CD8-positive, alpha-beta memory T cell (primary cell): Measurements from ENCODE around the gene SORD. TPM values are rescaled to one million over a fixed set of nuclear protein-coding genes. Genes with fewer than 3 reads are reported as not detected.
A peak's percentile ranks its signal among the peaks of the same experiment; 100 is the strongest.
"Not testable (repeated sequence)": the region's sequence is repeated elsewhere in the genome, so short reads cannot be mapped to it uniquely, and the experiment has no call there.

Experiments used
- CTCF ChIA-PET: fragments of 350-600 bp; sonication (Branson Sonifier 250); formaldehyde crosslinking; loops from one replicate; lab custom pipeline; 2021; ENCODE audit warnings: antibody characterized with exemption; lab: Charles Lee
- POLR2A ChIA-PET: fragments of 350-600 bp; sonication (Branson Sonifier 250); formaldehyde crosslinking; loops from one replicate; lab custom pipeline; 2021; ENCODE audit warnings: antibody characterized with exemption; lab: Charles Lee
- DNase-seq, 5 donors: peaks; one replicate each; pipeline versions ENCODE4 v3.0.0 to v3.0.0-alpha.2; 2020 to 2022; ENCODE audit warnings: mixed read lengths in 1 of 5
- H3K27ac ChIP-seq: one replicate; pipeline ENCODE4 v1.7.0; 2013; ENCODE audit warnings: low read depth, mild to moderate bottlenecking, low read length, moderate library complexity
- H3K27me3 ChIP-seq: 2 replicates; pipeline ENCODE4 v1.7.0; 2013; ENCODE audit warnings: low read length, mild to moderate bottlenecking; ENCODE audit not compliant: insufficient read depth, poor library complexity, severe bottlenecking
- H3K36me3 ChIP-seq: 2 replicates; pipeline ENCODE4 v1.7.0; 2013; ENCODE audit warnings: mild to moderate bottlenecking, low read length, moderate library complexity; ENCODE audit not compliant: insufficient read depth
- H3K4me1 ChIP-seq: 2 replicates; pipeline ENCODE4 v1.7.0; 2013; ENCODE audit warnings: mild to moderate bottlenecking, low read length, moderate library complexity; ENCODE audit not compliant: insufficient read depth
- H3K4me3 ChIP-seq: 2 replicates; pipeline ENCODE4 v1.7.0; 2013; ENCODE audit warnings: mild to moderate bottlenecking, low read length
- H3K9me3 ChIP-seq: 2 replicates; pipeline ENCODE4 v1.7.0; 2013; ENCODE audit warnings: mild to moderate bottlenecking, low read length
- H3K27ac Mint-ChIP-seq, 8 donors: one replicate each; pipeline ENCODE4 v1.8.0; 2020 to 2021; ENCODE audit warnings: mixed read lengths in 8 of 8, mild to moderate bottlenecking in 6 of 8, inconsistent platforms in 3 of 8, moderate library complexity in 3 of 8
- H3K27me3 Mint-ChIP-seq, 2 donors: one replicate each; pipeline ENCODE4 v1.8.0; 2020 to 2021; ENCODE audit warnings: mixed read lengths in 2 of 2, mild to moderate bottlenecking in 1 of 2, moderate library complexity in 1 of 2
- H3K36me3 Mint-ChIP-seq, 3 donors: one replicate each; pipeline ENCODE4 v1.8.0; 2020 to 2021; ENCODE audit warnings: mixed read lengths in 3 of 3, inconsistent platforms in 1 of 3, mild to moderate bottlenecking in 1 of 3
- H3K4me1 Mint-ChIP-seq, 3 donors: one replicate each; pipeline ENCODE4 v1.8.0; 2020 to 2021; ENCODE audit warnings: mixed read lengths in 3 of 3, inconsistent platforms in 1 of 3, mild to moderate bottlenecking in 1 of 3
- H3K4me3 Mint-ChIP-seq, 7 donors: one replicate each; pipeline ENCODE4 v1.8.0; 2020 to 2021; ENCODE audit warnings: mixed read lengths in 7 of 7, mild to moderate bottlenecking in 6 of 7, moderate library complexity in 4 of 7, inconsistent platforms in 2 of 7
- H3K9me3 Mint-ChIP-seq, 5 donors: one replicate each; pipeline ENCODE4 v1.8.0; 2020 to 2022; ENCODE audit warnings: mixed read lengths in 5 of 5, mild to moderate bottlenecking in 3 of 5, moderate library complexity in 2 of 5, inconsistent platforms in 1 of 5
- polyA plus RNA-seq: library from polyadenylated mRNA; unstranded; fragments of 300-500 nt; fragmentation: Illumina TruSeq; gene quantifications from one replicate; pipeline ENCODE4 v1.2.3, GENCODE V29; 2021
- total RNA-seq, 2 experiments: library from RNA; stranded (reverse); gene quantifications; one replicate each; pipeline ENCODE4 v1.2.3, GENCODE V29; 2021

The SORD gene
- total and polyA plus RNA-seq, 3 experiments from 2014 or later, result 7.8 to 23.1 (median 23.0) TPM

DNA sequence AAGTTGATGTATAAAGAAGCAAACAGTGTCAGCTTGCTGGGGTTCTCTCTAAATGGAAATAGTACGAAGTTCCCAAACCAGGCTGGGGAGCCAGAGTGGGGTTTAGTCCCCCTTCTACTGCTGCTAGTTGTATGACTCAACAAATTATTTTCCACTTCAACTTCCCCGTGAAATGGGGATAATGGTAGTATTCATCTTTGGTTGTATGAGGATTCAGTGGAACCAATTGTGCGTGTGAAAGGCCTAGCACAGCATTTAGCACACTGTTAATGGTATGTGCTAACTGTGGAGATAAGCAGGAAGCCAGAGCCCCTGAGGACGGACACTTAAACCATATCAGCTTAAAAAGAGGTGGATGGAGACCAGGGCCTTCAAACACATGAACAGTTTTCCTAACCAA lies 4.2 kb downstream of the SORD start:
- Histone ChIP-seq H3K27ac (no peak overlapping the region), H3K27me3 (no peaks in the 10 kb centered on the region), H3K36me3 (no peaks in the 10 kb centered on the region), H3K4me3 (no peak overlapping the region), H3K4me1 (peaks cover 14% of the 10 kb centered on the region), H3K9me3 (no peaks in the 10 kb centered on the region)
- Mint-ChIP-seq H3K27me3 (no peaks in the 10 kb centered on the region), H3K36me3 (peaks cover 3 to 6% (median 4%) of the 10 kb centered on the region in 3 donors), H3K4me3 (peak overlapping the region in 1 of 7 donors; percentile 16), H3K4me1 (peaks cover 10 to 20% (median 15%) of the 10 kb centered on the region in 3 donors), H3K9me3 (no peaks in the 10 kb centered on the region), H3K27ac (no peak overlapping the region)
- no peak for DNase-seq
- CTCF ChIA-PET, result interaction anchor here (1.1 kb wide), 1 partner anchor 448 kb away, joined by 3 read pairs; no protein-coding TSS in a partner anchor
- POLR2A ChIA-PET, result no interaction called here

GRCh38 chr15:45030743-45031142 lies 7.7 kb downstream of the SORD start:
- Mint-ChIP-seq H3K27me3 (no peaks in the 10 kb centered on the region), H3K4me1 (peaks cover 2 to 5% (median 3%) of the 10 kb centered on the region in 3 donors), H3K27ac (no peak overlapping the region), H3K36me3 (peaks cover 3 to 6% (median 6%) of the 10 kb centered on the region in 3 donors), H3K9me3 (no peaks in the 10 kb centered on the region), H3K4me3 (no peak overlapping the region)
- Histone ChIP-seq H3K4me3 (no peak overlapping the region), H3K4me1 (no peaks in the 10 kb centered on the region), H3K27me3 (no peaks in the 10 kb centered on the region), H3K27ac (no peak overlapping the region), H3K9me3 (no peaks in the 10 kb centered on the region), H3K36me3 (no peaks in the 10 kb centered on the region)
- POLR2A ChIA-PET, result interaction anchor here (0.6 kb wide), 1 partner anchor 62 kb away, joined by 4 read pairs; no protein-coding TSS in a partner anchor
- no peak for DNase-seq
- CTCF ChIA-PET, result no interaction called here

DNA sequence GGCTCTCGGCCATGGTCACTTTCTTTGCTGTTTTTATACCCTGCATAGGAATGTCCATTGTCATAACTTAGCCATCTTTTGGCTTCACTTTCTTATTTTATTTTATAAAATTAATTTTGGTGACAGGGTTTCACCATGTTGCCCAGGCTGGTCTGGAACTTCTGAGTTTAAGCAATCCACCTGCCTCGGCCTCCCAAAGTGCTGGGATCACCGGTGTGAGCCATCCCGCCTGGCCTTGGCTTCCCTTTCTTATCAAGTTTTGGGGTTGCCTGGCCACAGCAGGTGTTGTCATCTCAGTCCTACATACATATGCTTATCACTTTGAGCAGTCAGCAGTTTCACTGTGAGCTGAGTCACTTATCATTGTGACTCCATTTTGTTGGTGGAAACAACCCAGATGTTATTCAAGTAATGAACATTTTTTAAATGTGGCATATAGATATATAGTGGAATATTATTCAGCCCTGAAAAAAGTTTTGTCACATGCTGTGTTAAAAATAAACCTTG lies 8.6 kb downstream of the SORD start:
- POLR2A ChIA-PET, H3K4me3 ChIP-seq, CTCF ChIA-PET, H3K27ac Mint-ChIP-seq, H3K9me3 ChIP-seq, H3K27me3 ChIP-seq, H3K4me1 Mint-ChIP-seq, H3K27me3 Mint-ChIP-seq, H3K9me3 Mint-ChIP-seq, H3K36me3 Mint-ChIP-seq, DNase-seq, H3K4me1 ChIP-seq, H3K4me3 Mint-ChIP-seq, H3K36me3 ChIP-seq, H3K27ac ChIP-seq: not testable (repeated sequence)

- peaks cover 14 to 18% (median 17%) of the 10 kb centered on the region in 3 donors for H3K4me1 Mint-ChIP-seq
- not testable (repeated sequence) for H3K27me3 ChIP-seq
Measured at GRCh38 chr15:45032501-45032900, 9.5 kb downstream of the SORD start.

GRCh38 chr15:45034087-45034486 lies 11.1 kb downstream of the SORD start:
- CTCF ChIA-PET, H3K9me3 Mint-ChIP-seq, H3K27ac Mint-ChIP-seq, H3K36me3 Mint-ChIP-seq, H3K27ac ChIP-seq, H3K36me3 ChIP-seq, POLR2A ChIA-PET, H3K27me3 ChIP-seq, H3K9me3 ChIP-seq, H3K4me3 ChIP-seq, H3K4me3 Mint-ChIP-seq, H3K4me1 ChIP-seq, H3K27me3 Mint-ChIP-seq, DNase-seq: not testable (repeated sequence)
- H3K4me1 Mint-ChIP-seq, result peaks cover 14 to 19% (median 19%) of the 10 kb centered on the region in 3 donors

More at GRCh38 chr15:45032501-45032900, 9.5 kb downstream of the SORD start:
- H3K9me3 ChIP-seq, H3K9me3 Mint-ChIP-seq, H3K4me3 ChIP-seq, H3K4me3 Mint-ChIP-seq, H3K27ac Mint-ChIP-seq, H3K36me3 Mint-ChIP-seq, POLR2A ChIA-PET, CTCF ChIA-PET, H3K27ac ChIP-seq, H3K27me3 Mint-ChIP-seq, H3K36me3 ChIP-seq, DNase-seq, H3K4me1 ChIP-seq: not testable (repeated sequence)

DNA sequence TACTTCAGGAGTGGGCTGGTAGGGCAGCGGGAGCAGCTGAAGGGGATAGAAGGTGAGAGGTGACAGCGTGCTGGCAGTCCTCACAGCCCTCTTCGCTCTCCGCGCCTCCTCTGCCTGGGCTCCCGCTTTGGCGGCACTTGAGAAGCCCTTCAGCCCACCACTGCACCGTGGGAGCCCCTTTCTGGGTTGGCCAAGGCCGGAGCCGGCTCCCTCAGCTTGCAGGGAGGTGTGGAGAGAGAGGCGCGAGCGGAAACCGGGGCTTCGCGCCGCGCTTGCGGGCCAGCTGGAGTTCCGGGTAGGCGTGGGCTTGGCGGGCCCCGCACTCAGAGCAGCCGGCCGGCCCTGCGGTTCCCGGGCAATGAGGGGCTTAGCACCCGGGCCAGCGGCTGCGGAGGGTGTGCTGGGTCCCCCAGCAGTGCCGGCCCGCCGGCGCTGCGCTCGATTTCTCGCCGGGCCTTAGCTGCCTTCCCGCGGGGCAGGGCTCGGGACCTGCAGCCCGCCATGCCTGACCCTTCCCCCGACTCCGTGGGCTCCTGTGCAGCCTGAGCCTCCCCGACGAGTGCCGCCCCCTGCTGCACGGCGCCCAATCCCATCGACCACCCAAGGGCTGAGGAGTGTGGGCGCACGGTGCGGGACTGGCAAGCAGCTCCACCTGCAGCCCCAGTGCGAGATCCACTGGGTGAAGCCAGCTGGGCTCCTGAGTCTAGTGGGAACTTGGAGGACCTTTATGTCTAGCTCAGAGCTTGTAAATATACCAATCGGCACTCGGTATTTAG lies 11.8 kb downstream of the SORD start:
- peaks cover 14 to 19% (median 19%) of the 10 kb centered on the region in 3 donors for H3K4me1 Mint-ChIP-seq

GRCh38 chr15:45036812-45037781 lies 14.1 kb downstream of the SORD start:
- peak; percentile 47 to 79 (median 52) for DNase-seq
- H3K36me3 ChIP-seq, H3K27me3 Mint-ChIP-seq, H3K27ac ChIP-seq, H3K36me3 Mint-ChIP-seq, H3K9me3 Mint-ChIP-seq, H3K4me1 ChIP-seq, POLR2A ChIA-PET, H3K27me3 ChIP-seq, H3K4me3 ChIP-seq, H3K9me3 ChIP-seq: not testable (repeated sequence)
- CTCF ChIA-PET, result interaction anchor here (1.0 to 3.0 kb wide), 9 partner anchors 8 to 459 kb away, joined by 3 to 13 read pairs (median 4); partner anchors contain the start of gene SORD
- peaks cover 14 to 19% (median 19%) of the 10 kb centered on the region in 3 donors for H3K4me1 Mint-ChIP-seq
- H3K27ac Mint-ChIP-seq, result peak overlapping the region in 1 of 8 donors; percentile 26
- H3K4me3 Mint-ChIP-seq, result peak overlapping the region in 2 of 7 donors; percentile 19 to 33

More for the DNA sequence above, 11.8 kb downstream of the SORD start:
- POLR2A ChIA-PET, H3K27me3 ChIP-seq, H3K27me3 Mint-ChIP-seq, DNase-seq, H3K4me3 Mint-ChIP-seq, H3K27ac Mint-ChIP-seq, H3K4me3 ChIP-seq, H3K27ac ChIP-seq, H3K9me3 ChIP-seq, H3K36me3 ChIP-seq, H3K36me3 Mint-ChIP-seq, H3K4me1 ChIP-seq, H3K9me3 Mint-ChIP-seq: not testable (repeated sequence)
- CTCF ChIA-PET, result interaction anchor here (1.0 to 3.0 kb wide), 4 partner anchors 12 to 451 kb away, joined by 3 to 13 read pairs (median 4); partner anchors contain the start of gene SORD
